ACC112 (cell line): ENCODE measurements around the gene SMARCC1.
"Not testable (repeated sequence)": the region's sequence is repeated elsewhere in the genome, so short reads cannot be mapped to it uniquely, and the experiment has no call there.

Experiments
- H2AFZ ChIP-seq: fragments of 200-600 bp; sonication (generic); one replicate; pipeline ENCODE4 v1.6.0; 2017; ENCODE audit warnings: antibody characterized with exemption, low read length; ENCODE audit not compliant: unreplicated experiment
- H3K27ac ChIP-seq: fragments of 200-600 bp; sonication (generic); 2 replicates; pipeline ENCODE4 v1.5.1; 2014; ENCODE audit warnings: low read depth, mild to moderate bottlenecking, antibody characterized with exemption, low read length, moderate library complexity
- H3K27me3 ChIP-seq: fragments of 200-600 bp; sonication (generic); 2 replicates; pipeline ENCODE4 v1.6.1; 2014; ENCODE audit warnings: mild to moderate bottlenecking, antibody characterized with exemption, low read length, moderate library complexity, mixed read lengths; ENCODE audit not compliant: insufficient read depth
- H3K36me3 ChIP-seq: fragments of 200-600 bp; sonication (generic); 2 replicates; pipeline ENCODE4 v1.6.1; 2016; ENCODE audit warnings: mild to moderate bottlenecking, antibody characterized with exemption, low read length, moderate library complexity, mixed read lengths; ENCODE audit not compliant: insufficient read depth
- H3K4me1 ChIP-seq: fragments of 200-600 bp; sonication (generic); one replicate; pipeline ENCODE4 v1.6.1; 2016; ENCODE audit warnings: low read length, mixed read lengths; ENCODE audit not compliant: insufficient read depth, unreplicated experiment, control insufficient read depth
- H3K4me3 ChIP-seq: fragments of 200-600 bp; sonication (generic); 2 replicates; pipeline ENCODE4 v1.5.1; 2014; ENCODE audit warnings: mild to moderate bottlenecking, low read depth, low read length
- H3K79me2 ChIP-seq: fragments of 200-600 bp; sonication (generic); one replicate; pipeline ENCODE4 v1.6.0; 2016; ENCODE audit warnings: low read length; ENCODE audit not compliant: control insufficient read depth, unreplicated experiment, insufficient read depth

Gene SMARCC1

DNA sequence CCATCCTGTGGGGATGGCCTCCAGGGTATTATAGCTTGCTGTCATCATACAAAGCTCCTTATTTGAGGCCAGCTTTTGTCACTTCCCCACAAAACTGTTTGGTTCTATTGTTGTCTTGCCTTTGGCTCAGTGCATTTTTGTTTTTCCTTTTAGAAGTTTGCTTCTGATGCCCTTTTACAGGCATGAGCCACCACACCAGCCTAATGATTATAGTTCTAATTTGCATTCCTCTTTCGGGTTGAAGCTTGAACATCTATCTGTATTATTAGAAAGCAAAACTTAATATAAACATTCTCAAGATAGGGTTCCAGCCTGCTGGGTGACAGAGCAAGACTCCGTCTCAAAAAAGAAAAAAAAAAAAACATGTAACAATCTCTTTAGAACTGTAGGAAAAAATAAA is 39.8 kb downstream of the SMARCC1 start:
- Histone ChIP-seq H3K36me3 (0 out of 2 replicates have a peak, but pooled peaks cover 3% of the 10 kb centered on the region), H3K4me3 (no peak overlapping the region), H3K4me1 (no peaks in the 10 kb centered on the region), H3K27ac (no peak overlapping the region), H2AFZ (no peak overlapping the region), H3K79me2 (peaks cover 12% of the 10 kb centered on the region), H3K27me3 (no peaks in the 10 kb centered on the region)

DNA sequence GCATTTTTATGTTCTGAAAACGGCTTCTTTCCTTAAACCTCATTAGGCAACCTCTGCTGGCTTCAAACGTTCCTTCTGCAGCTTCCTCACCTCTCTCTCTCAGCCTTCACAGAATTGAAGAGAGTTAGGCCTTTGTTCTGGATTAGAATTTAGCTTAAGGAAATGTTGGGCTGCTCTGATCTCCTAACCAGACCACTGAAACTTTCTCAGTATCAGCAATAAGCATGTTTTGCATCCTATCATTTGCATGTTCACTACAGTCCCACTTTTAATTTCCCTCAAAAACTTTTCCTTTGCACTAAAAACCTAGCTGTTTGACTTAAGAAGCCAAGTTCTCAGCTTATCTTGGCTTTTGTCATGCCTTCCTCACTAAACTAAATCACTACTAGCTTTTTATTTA is 49.5 kb downstream of the SMARCC1 start:
- no peaks in the 10 kb centered on the region for H3K4me1 ChIP-seq
- H3K36me3 ChIP-seq = peaks cover 45% of the 10 kb centered on the region
- no peak overlapping the region for H3K4me3 ChIP-seq
- no peaks in the 10 kb centered on the region for H3K79me2 ChIP-seq
- H3K27me3 ChIP-seq = no peaks in the 10 kb centered on the region
- no peak overlapping the region for H2AFZ ChIP-seq
- no peak overlapping the region for H3K27ac ChIP-seq

DNA sequence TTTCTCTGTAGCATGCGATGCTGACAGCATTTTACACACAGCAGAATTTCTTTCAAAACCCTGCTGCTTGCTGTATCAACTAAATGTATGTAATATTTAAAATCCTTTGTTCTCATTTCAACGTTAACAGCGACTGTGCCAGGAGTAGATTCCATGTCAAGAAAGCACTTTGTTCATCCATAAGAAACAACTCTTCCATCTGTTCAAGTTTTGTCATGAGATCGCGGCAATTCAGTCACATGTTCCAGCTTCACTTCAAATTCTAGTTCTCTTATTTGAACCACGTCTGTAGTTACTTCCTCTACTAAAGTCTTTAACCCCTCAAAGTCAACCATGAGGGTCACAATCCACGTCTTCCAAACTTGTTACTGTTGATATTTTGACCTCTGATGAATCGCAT is 50.6 kb downstream of the SMARCC1 start:
- H3K27me3 ChIP-seq = no peaks in the 10 kb centered on the region
- H3K79me2 ChIP-seq = no peaks in the 10 kb centered on the region
- no peak overlapping the region for H2AFZ ChIP-seq
- H3K36me3 ChIP-seq = peaks cover 52% of the 10 kb centered on the region
- no peak overlapping the region for H3K4me3 ChIP-seq
- H3K27ac ChIP-seq = no peak overlapping the region
- H3K4me1 ChIP-seq = peaks cover 6% of the 10 kb centered on the region

DNA sequence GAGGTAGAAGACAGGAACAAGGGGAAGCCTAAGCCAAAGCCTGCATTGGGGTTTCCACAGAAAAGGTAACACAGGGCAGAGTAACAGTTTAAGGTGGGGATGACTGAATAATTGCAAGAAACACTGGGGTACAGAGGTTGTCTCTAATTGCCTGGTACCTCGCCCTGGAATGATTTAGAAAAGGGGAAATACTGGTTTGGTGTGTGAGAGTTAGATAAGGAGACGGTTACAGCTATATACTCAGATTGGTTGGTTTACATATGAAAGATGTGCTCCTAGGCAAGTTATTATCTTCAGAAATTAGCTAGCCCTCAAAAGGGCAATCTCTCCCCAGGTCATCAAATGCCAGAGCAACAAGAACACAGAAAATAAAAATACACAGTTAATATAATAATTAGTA is 58.8 kb downstream of the SMARCC1 start:
- no peak overlapping the region for H3K4me3 ChIP-seq
- no peaks in the 10 kb centered on the region for H3K27me3 ChIP-seq
- no peaks in the 10 kb centered on the region for H3K79me2 ChIP-seq
- H3K27ac ChIP-seq = no peak overlapping the region
- peaks cover 19% of the 10 kb centered on the region for H3K36me3 ChIP-seq
- peaks cover 6% of the 10 kb centered on the region for H3K4me1 ChIP-seq
- H2AFZ ChIP-seq = no peak overlapping the region

DNA sequence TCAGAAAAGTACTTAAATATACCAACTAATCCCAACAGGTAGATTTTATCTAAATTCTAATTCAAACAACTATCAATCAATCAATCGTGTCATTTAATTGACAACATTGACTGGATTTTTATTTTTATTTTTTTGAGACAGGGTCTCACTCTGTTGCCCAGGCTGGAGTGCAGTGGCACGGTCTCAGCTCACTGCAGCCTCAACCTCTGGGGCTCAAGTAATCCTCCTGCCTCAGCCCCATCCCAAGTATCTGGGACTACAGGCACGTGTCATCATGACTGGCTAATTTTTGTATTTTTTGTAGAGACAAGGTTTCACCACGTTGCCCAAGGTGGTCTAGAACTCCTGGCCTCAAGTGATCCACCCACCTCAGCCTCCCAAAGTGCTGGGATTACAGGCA is 64.2 kb downstream of the SMARCC1 start:
- H3K4me1 ChIP-seq = peaks cover 19% of the 10 kb centered on the region
- H3K27me3 ChIP-seq, H2AFZ ChIP-seq, H3K4me3 ChIP-seq, H3K27ac ChIP-seq: not testable (repeated sequence)
- H3K36me3 ChIP-seq = peaks cover 29% of the 10 kb centered on the region
- H3K79me2 ChIP-seq = peaks cover 10% of the 10 kb centered on the region

DNA sequence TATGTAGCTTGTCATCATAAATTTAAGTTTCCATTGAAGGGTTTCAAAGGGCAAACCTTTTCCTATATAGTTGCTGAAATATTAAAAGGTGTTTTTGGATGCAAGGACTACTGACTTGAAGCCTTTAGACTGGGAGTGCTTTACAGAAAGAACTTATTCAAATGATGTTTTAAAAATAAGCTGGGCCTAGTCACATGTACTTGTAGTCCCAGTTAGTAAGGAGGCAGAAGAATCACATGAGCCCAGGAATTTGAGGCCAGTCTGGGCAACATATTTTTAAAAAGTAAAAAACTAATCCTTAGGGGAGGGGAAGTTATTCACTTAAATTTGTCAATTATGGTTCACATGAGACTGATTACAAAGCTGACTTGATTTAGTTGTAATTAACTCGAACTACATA is 65.0 kb downstream of the SMARCC1 start:
- Histone ChIP-seq H3K36me3 (peaks cover 32% of the 10 kb centered on the region), H3K4me3 (no peak overlapping the region), H2AFZ (no peak overlapping the region), H3K27me3 (no peaks in the 10 kb centered on the region), H3K4me1 (peaks cover 19% of the 10 kb centered on the region), H3K79me2 (peaks cover 10% of the 10 kb centered on the region), H3K27ac (peak overlapping the region; percentile 12; the same call in 1 of the 2 replicates)

DNA sequence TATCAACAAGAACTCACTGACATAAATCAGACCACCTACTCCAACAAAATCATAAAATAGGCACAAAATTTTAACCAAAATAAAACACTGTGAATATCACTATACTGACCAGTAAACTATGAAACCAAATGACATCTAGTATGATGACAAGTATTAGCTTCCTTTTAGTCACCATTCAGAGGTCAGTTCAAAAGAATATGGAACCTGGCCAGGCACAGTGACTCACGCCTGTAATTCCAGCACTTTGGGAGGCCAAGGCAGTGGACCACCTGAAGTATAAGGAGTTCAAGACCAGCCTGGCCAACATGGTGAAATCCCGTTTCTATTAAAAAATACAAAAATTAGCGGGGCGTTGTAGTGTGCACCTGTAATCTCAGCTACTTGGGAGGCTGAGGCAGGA is 65.8 kb downstream of the SMARCC1 start:
- Histone ChIP-seq H2AFZ (no peak overlapping the region), H3K4me3 (no peak overlapping the region), H3K4me1 (peaks cover 19% of the 10 kb centered on the region), H3K27me3 (no peaks in the 10 kb centered on the region), H3K79me2 (peaks cover 10% of the 10 kb centered on the region), H3K36me3 (peaks cover 36% of the 10 kb centered on the region), H3K27ac (peak overlapping the region; percentile 74)

DNA sequence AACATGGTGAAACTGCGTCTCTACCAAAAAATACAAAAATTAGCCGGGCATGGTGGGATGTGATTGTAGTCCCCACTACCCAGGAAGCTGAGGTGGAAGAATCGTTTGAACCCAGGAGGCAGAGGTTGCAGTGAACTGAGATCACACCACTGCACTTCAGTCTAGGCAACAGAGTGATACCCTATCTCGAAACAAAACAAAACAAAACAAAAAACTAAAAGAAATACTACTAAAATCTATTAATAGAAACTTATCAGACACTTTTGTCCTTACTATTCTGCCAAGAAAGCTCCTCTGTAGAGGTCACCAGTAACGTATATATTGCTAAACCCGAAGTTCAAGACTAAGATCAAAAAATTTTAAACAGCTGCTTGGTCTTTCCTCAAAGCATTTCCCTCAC is 67.1 kb downstream of the SMARCC1 start:
- Histone ChIP-seq H3K79me2 (peaks cover 10% of the 10 kb centered on the region), H2AFZ (no peak overlapping the region), H3K36me3 (peaks cover 42% of the 10 kb centered on the region), H3K27ac (no peak overlapping the region), H3K4me1 (peaks cover 19% of the 10 kb centered on the region), H3K27me3 (no peaks in the 10 kb centered on the region), H3K4me3 (no peak overlapping the region)

DNA sequence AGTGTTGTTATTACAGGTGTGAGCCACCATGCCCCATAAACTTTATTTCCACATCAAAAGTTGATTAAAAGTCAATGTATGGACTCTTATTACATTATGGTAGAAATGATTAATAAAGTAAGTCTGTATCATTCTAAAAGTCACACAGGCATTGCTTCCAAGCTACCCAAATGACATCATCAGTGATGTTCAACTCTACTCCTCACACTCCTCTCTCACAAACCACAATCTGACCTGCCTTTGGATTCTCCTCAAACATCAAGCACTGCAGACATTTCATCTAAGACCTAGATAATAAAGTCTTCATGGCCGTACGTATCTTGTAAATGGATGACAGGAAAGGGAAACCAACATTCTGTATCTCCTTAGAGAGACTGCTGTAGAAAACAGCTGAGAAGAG is 68.0 kb downstream of the SMARCC1 start:
- H3K36me3 ChIP-seq = peaks cover 38% of the 10 kb centered on the region
- H3K4me1 ChIP-seq = peaks cover 19% of the 10 kb centered on the region
- H3K27ac ChIP-seq = no peak overlapping the region
- no peaks in the 10 kb centered on the region for H3K27me3 ChIP-seq
- peaks cover 10% of the 10 kb centered on the region for H3K79me2 ChIP-seq
- H2AFZ ChIP-seq = no peak overlapping the region
- no peak overlapping the region for H3K4me3 ChIP-seq

DNA sequence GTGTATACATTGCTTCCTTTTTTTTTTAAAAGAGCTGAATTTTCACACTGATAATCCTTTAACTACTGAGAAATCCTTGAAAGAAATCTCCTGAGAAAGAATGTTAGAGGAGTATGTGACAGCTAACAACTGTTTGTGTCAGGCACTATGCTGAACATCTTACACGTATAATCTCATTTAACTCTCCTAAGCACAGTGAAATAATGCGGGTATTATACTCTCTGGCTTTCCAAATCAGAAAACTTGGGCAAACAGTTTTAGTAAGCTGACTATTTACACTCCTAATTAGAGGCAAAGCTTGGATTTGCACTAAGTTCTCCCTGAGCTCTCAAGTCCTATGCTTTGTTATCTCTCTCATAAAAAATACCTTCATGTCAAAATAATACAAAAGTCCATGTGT is 69.3 kb downstream of the SMARCC1 start:
- no peaks in the 10 kb centered on the region for H3K27me3 ChIP-seq
- H2AFZ ChIP-seq = no peak overlapping the region
- H3K36me3 ChIP-seq = peaks cover 43% of the 10 kb centered on the region
- peaks cover 19% of the 10 kb centered on the region for H3K4me1 ChIP-seq
- H3K4me3 ChIP-seq = no peak overlapping the region
- H3K79me2 ChIP-seq = peaks cover 10% of the 10 kb centered on the region
- no peak overlapping the region for H3K27ac ChIP-seq

DNA sequence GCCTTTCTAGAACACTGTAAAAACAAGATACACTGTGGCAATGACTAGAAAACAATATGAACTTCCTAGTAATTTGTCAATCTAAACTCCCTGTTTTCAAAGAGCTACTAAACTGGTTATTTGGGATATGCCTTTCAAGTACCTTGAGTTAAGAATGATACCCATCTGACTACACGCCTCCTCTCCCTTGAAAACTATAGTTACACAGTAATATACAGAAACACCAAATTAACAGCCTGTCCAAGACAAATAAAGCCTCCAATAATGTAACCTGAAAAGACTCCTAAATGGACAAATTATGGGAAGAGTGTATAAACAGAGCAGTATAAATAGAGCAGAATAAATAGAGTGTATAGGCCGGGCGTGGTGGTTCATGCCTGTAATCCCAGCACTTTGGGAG is 70.1 kb downstream of the SMARCC1 start:
- no peaks in the 10 kb centered on the region for H3K27me3 ChIP-seq
- H2AFZ ChIP-seq = no peak overlapping the region
- no peak overlapping the region for H3K27ac ChIP-seq
- H3K79me2 ChIP-seq = peaks cover 10% of the 10 kb centered on the region
- no peak overlapping the region for H3K4me3 ChIP-seq
- peaks cover 45% of the 10 kb centered on the region for H3K36me3 ChIP-seq
- peaks cover 16% of the 10 kb centered on the region for H3K4me1 ChIP-seq
